8988T (cell line): ENCODE measurements around the gene FRMD5.
"Not testable (repeated sequence)": the region's sequence is repeated elsewhere in the genome, so short reads cannot be mapped to it uniquely, and the experiment has no call there.

Experiments used
- DNase-seq: peaks from one replicate; pipeline ENCODE4 v3.0.0; 2011

Gene FRMD5

GRCh38 chr15:44029003-44029402 is 166.1 kb downstream of the FRMD5 start:
- no peak for DNase-seq

GRCh38 chr15:44028349-44028748 is 166.7 kb downstream of the FRMD5 start:
- no peak for DNase-seq

GRCh38 chr15:44024155-44024554 is 170.9 kb downstream of the FRMD5 start:
- no peak for DNase-seq

- no peak for DNase-seq
Observed at GRCh38 chr15:44023176-44023575, 171.9 kb downstream of the FRMD5 start.

GRCh38 chr15:44018151-44018550 is 176.9 kb downstream of the FRMD5 start:
- no peak for DNase-seq

GRCh38 chr15:44015545-44016305 is 179.3 kb downstream of the FRMD5 start:
- DNase-seq: no peak

- no peak for DNase-seq
Observed at GRCh38 chr15:44011238-44011854, 183.7 kb downstream of the FRMD5 start.

GRCh38 chr15:44010089-44010488 is 185.0 kb downstream of the FRMD5 start:
- no peak for DNase-seq

GRCh38 chr15:44009038-44009437 is 186.0 kb downstream of the FRMD5 start:
- DNase-seq: no peak

GRCh38 chr15:44000248-44000647 is 194.8 kb downstream of the FRMD5 start:
- not testable (repeated sequence) for DNase-seq

- no peak for DNase-seq
Observed at GRCh38 chr15:43998607-43999006, 196.5 kb downstream of the FRMD5 start.

- no peak for DNase-seq
Observed at GRCh38 chr15:43991206-43991605, 203.9 kb downstream of the FRMD5 start.

- no peak for DNase-seq
Observed at GRCh38 chr15:43989938-43990337, 205.1 kb downstream of the FRMD5 start.

GRCh38 chr15:43988900-43989299 is 206.2 kb downstream of the FRMD5 start:
- no peak for DNase-seq

GRCh38 chr15:43987924-43988323 is 207.1 kb downstream of the FRMD5 start:
- no peak for DNase-seq

- DNase-seq: no peak
Observed at GRCh38 chr15:43985976-43986680, 208.9 kb downstream of the FRMD5 start.

GRCh38 chr15:43981576-43981975 is 213.5 kb downstream of the FRMD5 start:
- no peak for DNase-seq

GRCh38 chr15:43977072-43977884 is 217.8 kb downstream of the FRMD5 start:
- DNase-seq: no peak

- no peak for DNase-seq
Observed at GRCh38 chr15:43975770-43976169, 219.3 kb downstream of the FRMD5 start.

- no peak for DNase-seq
Observed at GRCh38 chr15:43975326-43975725, 219.7 kb downstream of the FRMD5 start.

GRCh38 chr15:43974852-43975251 is 220.2 kb downstream of the FRMD5 start:
- DNase-seq: no peak

- DNase-seq: no peak
Observed at GRCh38 chr15:43969802-43970375, 225.2 kb downstream of the FRMD5 start.

GRCh38 chr15:43968551-43968950 is 226.5 kb downstream of the FRMD5 start:
- DNase-seq: no peak
